SKM-1 (cell line): Measurements from ENCODE around the gene MTO1.
"Not testable (repeated sequence)": the region's sequence is repeated elsewhere in the genome, so short reads cannot be mapped to it uniquely, and the experiment has no call there.

ENCODE experiments used
- DNase-seq: peaks from one replicate; lab custom pipeline; 2025; ENCODE audit not compliant: unreplicated experiment; lab: John Stamatoyannopoulos, UW

The MTO1 gene

GRCh38 chr6:73525546-73526330 is 64.2 kb downstream of the MTO1 start:
- no peak for DNase-seq

GRCh38 chr6:73528897-73529296 is 67.4 kb downstream of the MTO1 start:
- no peak for DNase-seq

- DNase-seq = no peak
Measured at GRCh38 chr6:73532293-73532692, 70.8 kb downstream of the MTO1 start.

GRCh38 chr6:73534628-73535027 is 73.1 kb downstream of the MTO1 start:
- no peak for DNase-seq

- no peak for DNase-seq
Measured at GRCh38 chr6:73537677-73538076, 76.1 kb downstream of the MTO1 start.

- DNase-seq = no peak
Measured at GRCh38 chr6:73538116-73538779, 76.7 kb downstream of the MTO1 start.

- DNase-seq = not testable (repeated sequence)
Measured at GRCh38 chr6:73542481-73542880, 80.9 kb downstream of the MTO1 start.

- DNase-seq = no peak
Measured at GRCh38 chr6:73542891-73543290, 81.4 kb downstream of the MTO1 start.

GRCh38 chr6:73547036-73547435 is 85.5 kb downstream of the MTO1 start:
- DNase-seq = no peak

- DNase-seq = no peak
Measured at GRCh38 chr6:73548458-73549446, 87.2 kb downstream of the MTO1 start.

GRCh38 chr6:73551115-73551514 is 89.6 kb downstream of the MTO1 start:
- not testable (repeated sequence) for DNase-seq

- DNase-seq = not testable (repeated sequence)
Measured at GRCh38 chr6:73555380-73555949, 93.9 kb downstream of the MTO1 start.

GRCh38 chr6:73556836-73557235 is 95.3 kb downstream of the MTO1 start:
- DNase-seq = no peak
